ENCODE data around the gene GDF11. TPM values are rescaled to one million over a fixed set of nuclear protein-coding genes. Genes with fewer than 3 reads are reported as not detected.
A peak's percentile ranks its signal among the peaks of the same experiment; 100 is the strongest.

The GDF11 gene
- polyA plus RNA-seq, 1 of the 3 experiments (the other 2 are of a cell fraction) = 9.4 TPM

DNA sequence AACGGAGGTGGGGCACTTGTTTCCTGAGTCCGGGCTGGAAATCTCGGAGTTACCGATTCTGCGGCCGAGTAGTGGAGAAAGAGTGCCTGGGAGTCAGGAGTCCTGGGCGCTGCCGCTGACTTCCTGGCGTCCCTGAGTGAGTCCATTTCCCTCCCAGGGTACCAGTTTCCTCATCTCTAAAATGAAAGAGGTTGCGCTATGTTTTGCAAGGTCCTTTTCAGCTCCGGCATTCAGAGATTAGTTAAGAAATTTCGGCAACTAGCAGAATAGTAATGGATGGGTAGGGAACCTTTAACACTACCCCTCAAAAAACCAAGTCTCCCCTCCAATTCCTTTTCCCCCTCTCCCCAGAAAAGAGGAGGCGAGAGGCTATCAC, 26.4 kb upstream of the GDF11 start:
- 3% methylated on average over 13 of the region's 13 CpGs for WGBS (ENCODE audit: low lambda C conversion rate)
- TF ChIP-seq MXI1 (IDR thresholded peaks at IDR 0.05; ENCODE audit: low read depth, low read length) (no peak), SIN3A (IDR thresholded peaks at IDR 0.05; ENCODE audit: borderline replicate concordance, low read depth, low read length) (no peak), FOXM1 (IDR thresholded peaks at IDR 0.05; ENCODE audit: low read depth) (0 out of 2 replicates have a peak, but pooled peaks have one; percentile 10), TAF1 (IDR thresholded peaks at IDR 0.05; ENCODE audit: borderline replicate concordance, low read depth, low read length) (no peak), TEAD4 (IDR thresholded peaks at IDR 0.05; ENCODE audit: borderline replicate concordance, insufficient read depth) (no peak)
- peaks cover 3% of the 10 kb centered on the region; the same call in 1 of the 2 replicates for H4K20me1 ChIP-seq (ENCODE audit: insufficient read depth)
- peaks cover 13% of the 10 kb centered on the region; the same call in 1 of the 2 replicates for H3K79me2 ChIP-seq (ENCODE audit: insufficient read depth)
- peaks cover 0 to 3% of the 10 kb centered on the region in 2 experiments for H3K36me3 ChIP-seq (replicated peaks in 1 of 2; ENCODE audit: control insufficient read depth in 1 of 2, insufficient read depth in 2 of 2, low read length in 1 of 2)
- peak overlapping the region; percentile 86 for H3K9ac ChIP-seq
- peaks cover 29 to 35% of the 10 kb centered on the region in 2 experiments for H3K4me1 ChIP-seq (ENCODE audit: control insufficient read depth in 1 of 2, insufficient read depth in 2 of 2, low read depth in 1 of 2, low read length in 1 of 2)
- H3K9me3 ChIP-seq = no peaks in the 10 kb centered on the region
- no peak for DNase-seq
- ChIA-PET POLR2A (interaction anchor here (1.0 to 1.6 kb wide), 3 partner anchors 9 to 13 kb away, joined by 6 to 8 read pairs (median 6); partner anchors contain the start of genes CD63 and ITGA7), CTCF (interaction anchor here (1.0 to 11.2 kb wide), 6 partner anchors 8 to 210 kb away, joined by 3 to 202 read pairs (median 19); partner anchors contain the start of gene CD63)
- no peaks in the 10 kb centered on the region for H3K27me3 ChIP-seq (ENCODE audit: insufficient read depth)
- H3F3A ChIP-seq (replicated peaks; ENCODE audit: insufficient read depth) = peaks cover 27% of the 10 kb centered on the region
- H2AFZ ChIP-seq (ENCODE audit: low read depth) = peak overlapping the region; percentile 93; the same call in 1 of the 2 replicates
- no peaks in the 10 kb centered on the region for H3K9me2 ChIP-seq
- H3K4me3 ChIP-seq (ENCODE audit: low read depth in 2 of 2, low read length in 1 of 2) = peak overlapping the region; percentile 67 to 92
- H3K27ac ChIP-seq (ENCODE audit: low read depth in 2 of 2, low read length in 1 of 2) = peak overlapping the region; percentile 87 to 92; a peak in 3 of 4 replicates
- H3K4me2 ChIP-seq = peak overlapping the region; percentile 89

DNA sequence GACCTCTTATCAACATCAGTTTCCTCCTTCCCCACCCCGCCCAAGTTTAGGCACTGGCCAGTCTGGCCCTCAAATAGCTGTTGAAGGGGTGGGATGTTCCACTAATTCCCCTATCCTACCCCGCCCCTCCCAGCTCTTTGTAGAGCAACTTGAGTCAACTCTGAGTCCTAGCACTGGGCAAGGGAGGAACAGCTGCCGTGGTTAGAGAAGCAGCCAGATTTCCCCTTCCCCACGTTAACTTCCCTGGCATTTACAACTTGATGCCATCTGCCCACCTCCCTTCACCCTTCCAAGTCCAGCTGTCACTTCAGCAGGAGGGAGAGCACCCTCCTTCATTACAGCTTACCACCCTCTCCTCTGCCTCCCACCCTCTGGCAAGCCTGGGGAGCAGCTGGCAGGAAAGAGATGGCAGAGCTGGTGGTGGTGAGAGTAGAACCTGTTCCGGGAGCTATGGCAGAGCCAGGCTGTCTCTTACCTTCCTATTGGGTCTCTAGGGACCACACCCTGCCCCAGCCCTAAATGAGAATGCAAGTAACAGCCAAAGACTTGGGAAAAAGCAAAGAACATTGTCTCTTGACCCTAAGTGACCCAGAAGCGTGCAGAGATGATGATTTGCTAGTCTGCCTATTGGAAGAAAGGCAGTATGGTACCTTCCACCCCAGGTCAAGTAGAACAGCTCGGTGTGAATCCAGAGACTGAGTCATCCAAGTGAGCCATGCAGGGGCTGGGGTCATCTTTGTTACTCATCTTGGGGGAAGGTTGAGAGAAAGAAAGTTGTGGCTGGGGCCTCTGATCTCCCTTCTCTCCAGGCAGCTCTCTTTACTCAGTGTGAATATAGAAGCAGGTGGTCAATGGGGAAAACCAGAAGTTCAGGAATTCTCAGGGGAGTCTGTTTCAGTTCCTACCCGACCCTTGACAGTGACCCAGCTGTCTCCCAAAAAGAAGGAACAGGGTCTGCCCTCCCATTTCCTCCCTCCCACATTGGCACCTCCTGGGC, 25.6 kb upstream of the GDF11 start:
- Histone ChIP-seq H3K27ac (ENCODE audit: low read depth in 2 of 2, low read length in 1 of 2) (peak overlapping the region in 1 of 2 experiments; percentile 87; a peak in 1 of 4 replicates), H3K4me3 (ENCODE audit: low read depth in 2 of 2, low read length in 1 of 2) (peak overlapping the region; percentile 67 to 92), H3K9me2 (no peaks in the 10 kb centered on the region), H3K36me3 (replicated peaks in 1 of 2; ENCODE audit: control insufficient read depth in 1 of 2, insufficient read depth in 2 of 2, low read length in 1 of 2) (peaks cover 0 to 3% of the 10 kb centered on the region in 2 experiments), H3K4me2 (peak overlapping the region; percentile 89), H3K79me2 (ENCODE audit: insufficient read depth) (peaks cover 13% of the 10 kb centered on the region; the same call in 1 of the 2 replicates), H3K9me3 (no peaks in the 10 kb centered on the region), H4K20me1 (ENCODE audit: insufficient read depth) (peaks cover 6% of the 10 kb centered on the region; the same call in 1 of the 2 replicates), H2AFZ (ENCODE audit: low read depth) (no peak overlapping the region), H3F3A (replicated peaks; ENCODE audit: insufficient read depth) (peaks cover 35% of the 10 kb centered on the region), H3K27me3 (ENCODE audit: insufficient read depth) (no peaks in the 10 kb centered on the region), H3K4me1 (ENCODE audit: control insufficient read depth in 1 of 2, insufficient read depth in 2 of 2, low read depth in 1 of 2, low read length in 1 of 2) (peaks cover 29 to 38% of the 10 kb centered on the region in 2 experiments), H3K9ac (peak overlapping the region; percentile 86)
- ChIA-PET POLR2A (interaction anchor here (1.0 kb wide), 1 partner anchor 12 kb away, joined by 6 read pairs; no protein-coding TSS in a partner anchor), CTCF (interaction anchor here (5.2 to 11.2 kb wide), 3 partner anchors 13 to 60 kb away, joined by 31 to 202 read pairs (median 51); partner anchors contain the start of gene CD63)
- TF ChIP-seq FOSL2 (IDR thresholded peaks at IDR 0.05; ENCODE audit: borderline replicate concordance, low read depth) = peak; percentile 60
- TF ChIP-seq, protein P1, sequence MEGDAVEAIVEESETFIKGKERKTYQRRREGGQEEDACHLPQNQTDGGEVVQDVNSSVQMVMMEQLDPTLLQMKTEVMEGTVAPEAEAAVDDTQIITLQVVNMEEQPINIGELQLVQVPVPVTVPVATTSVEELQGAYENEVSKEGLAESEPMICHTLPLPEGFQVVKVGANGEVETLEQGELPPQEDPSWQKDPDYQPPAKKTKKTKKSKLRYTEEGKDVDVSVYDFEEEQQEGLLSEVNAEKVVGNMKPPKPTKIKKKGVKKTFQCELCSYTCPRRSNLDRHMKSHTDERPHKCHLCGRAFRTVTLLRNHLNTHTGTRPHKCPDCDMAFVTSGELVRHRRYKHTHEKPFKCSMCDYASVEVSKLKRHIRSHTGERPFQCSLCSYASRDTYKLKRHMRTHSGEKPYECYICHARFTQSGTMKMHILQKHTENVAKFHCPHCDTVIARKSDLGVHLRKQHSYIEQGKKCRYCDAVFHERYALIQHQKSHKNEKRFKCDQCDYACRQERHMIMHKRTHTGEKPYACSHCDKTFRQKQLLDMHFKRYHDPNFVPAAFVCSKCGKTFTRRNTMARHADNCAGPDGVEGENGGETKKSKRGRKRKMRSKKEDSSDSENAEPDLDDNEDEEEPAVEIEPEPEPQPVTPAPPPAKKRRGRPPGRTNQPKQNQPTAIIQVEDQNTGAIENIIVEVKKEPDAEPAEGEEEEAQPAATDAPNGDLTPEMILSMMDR (IDR thresholded peaks at IDR 0.05) = no peak
- peak; percentile 10; the same call in 1 of the 2 replicates for TF ChIP-seq TCF12 (IDR thresholded peaks at IDR 0.05)
- no peak; the same call in 1 of the 2 replicates for TF ChIP-seq RXRA (IDR thresholded peaks at IDR 0.05; ENCODE audit: borderline replicate concordance, low read depth)
- 0 out of 2 replicates have a peak, but pooled peaks have one; percentile 30 for TF ChIP-seq JUND (IDR thresholded peaks at IDR 0.05)
- WGBS (ENCODE audit: low lambda C conversion rate) = 58% methylated on average over 8 of the region's 8 CpGs
- no peak for DNase-seq

Data from SK-N-SH (cell line).